ENCODE results near the gene COL6A1. TPM values are rescaled to one million over a fixed set of nuclear protein-coding genes. Genes with fewer than 3 reads are reported as not detected.

COL6A1 gene
- total RNA-seq, 2 donors from 2014 or later: 3.2 to 4.6 TPM

DNA sequence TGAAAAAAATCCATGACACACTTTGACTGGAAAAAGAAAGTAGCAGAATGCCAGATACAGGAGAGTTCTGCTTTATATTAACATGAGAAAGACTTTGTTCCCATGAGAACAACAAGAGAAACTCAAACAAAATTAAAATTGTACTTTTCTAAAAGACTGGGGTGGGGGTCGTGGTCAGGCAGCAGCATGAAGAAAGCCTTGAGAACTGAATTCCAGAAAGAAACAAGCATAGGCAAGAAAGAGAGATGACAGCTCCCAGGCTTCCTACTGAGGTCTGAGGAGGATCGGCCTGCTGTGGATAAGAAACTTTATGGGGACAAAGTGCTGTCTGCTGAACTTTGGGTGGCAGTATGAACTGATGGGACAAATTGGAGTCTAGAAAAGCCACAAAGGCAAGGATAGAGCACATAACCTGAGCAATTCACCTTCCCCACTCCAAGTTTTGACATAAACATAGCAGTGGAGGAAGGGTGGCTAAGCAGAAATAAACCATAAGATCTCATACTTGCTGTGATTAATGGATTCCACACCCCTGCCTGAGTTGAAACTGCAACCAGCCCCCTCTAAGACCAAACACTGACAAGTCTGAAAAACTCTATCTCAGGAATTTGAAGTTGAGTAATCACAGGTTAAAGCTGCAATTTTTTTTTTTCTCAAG lies 43.7 kb downstream of the COL6A1 start:
- no peak overlapping the region for H3K4me3 Mint-ChIP-seq
- H3K9me3 ChIP-seq (ENCODE audit: control insufficient read depth, low read length, poor library complexity, severe bottlenecking): no peaks in the 10 kb centered on the region
- no peak for ATAC-seq
- no peak overlapping the region for H3K27ac Mint-ChIP-seq
- H3K27me3 Mint-ChIP-seq: peaks cover 45% of the 10 kb centered on the region
- no peak for DNase-seq
- H3K36me3 Mint-ChIP-seq (ENCODE audit: low read depth): no peaks in the 10 kb centered on the region
- H3K4me1 Mint-ChIP-seq: no peaks in the 10 kb centered on the region

DNA sequence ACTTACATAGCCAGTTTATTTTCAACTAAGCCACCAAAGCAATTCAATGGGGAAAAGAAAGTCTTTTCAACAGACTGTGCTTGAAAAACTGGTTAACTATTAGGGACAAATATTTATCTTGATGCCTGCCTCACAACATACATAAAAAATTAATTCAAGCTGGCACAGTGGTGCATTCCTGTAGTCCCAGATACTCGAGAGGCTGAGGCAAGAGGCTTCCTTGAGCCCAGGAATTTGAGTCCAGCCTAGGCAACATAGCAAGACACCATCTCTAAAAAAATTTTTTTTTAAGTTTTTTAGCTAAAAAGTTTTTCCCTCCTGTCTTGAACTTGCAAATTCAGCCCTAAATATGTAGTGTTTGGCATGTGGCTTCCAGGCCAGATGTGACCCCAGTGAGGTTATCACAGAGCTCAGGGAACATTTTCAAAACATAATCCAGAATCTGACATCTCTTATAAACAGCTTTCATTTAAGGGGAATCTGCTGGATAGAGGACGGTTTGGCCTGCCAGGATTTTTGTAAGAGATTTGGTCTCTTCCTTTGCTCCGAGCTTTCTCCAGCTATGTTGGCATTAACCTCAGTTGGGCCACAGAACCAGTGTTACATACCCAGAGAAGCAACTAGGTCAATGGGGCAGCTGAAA lies 46.4 kb downstream of the COL6A1 start:
- no peak for ATAC-seq
- peaks cover 30% of the 10 kb centered on the region for H3K27me3 Mint-ChIP-seq
- no peak overlapping the region for H3K4me3 Mint-ChIP-seq

DNA sequence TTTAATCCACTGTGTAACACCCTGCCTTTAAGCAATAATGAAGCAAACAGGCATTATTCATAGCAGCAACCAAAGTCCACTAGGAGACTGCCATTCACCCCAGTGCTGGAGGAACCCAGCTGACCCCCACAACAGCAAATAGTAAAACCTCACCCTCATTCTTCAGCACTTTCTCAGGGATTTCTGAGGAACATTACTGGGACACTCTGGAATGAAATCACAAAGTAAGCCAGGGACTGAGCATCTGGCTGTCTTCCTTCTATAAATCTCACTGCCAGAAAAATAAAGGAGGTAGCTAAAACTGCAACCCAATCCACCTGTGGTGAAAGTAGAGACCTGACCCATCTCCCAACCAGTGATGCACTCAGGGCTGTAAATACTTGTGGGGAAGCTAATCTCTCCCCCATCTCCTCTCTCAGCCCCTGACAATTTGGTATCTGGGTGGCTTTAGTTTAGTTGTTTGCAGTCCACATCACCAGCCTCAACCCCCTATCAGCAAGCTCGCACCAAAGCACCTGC lies 47.1 kb downstream of the COL6A1 start:
- ATAC-seq: no peak
- no peaks in the 10 kb centered on the region for H3K36me3 Mint-ChIP-seq (ENCODE audit: low read depth)

More for the DNA sequence above, 46.4 kb downstream of the COL6A1 start:
- no peaks in the 10 kb centered on the region for H3K9me3 ChIP-seq (ENCODE audit: control insufficient read depth, low read length, poor library complexity, severe bottlenecking)
- Mint-ChIP-seq H3K36me3 (ENCODE audit: low read depth) (no peaks in the 10 kb centered on the region), H3K4me1 (no peaks in the 10 kb centered on the region), H3K27ac (no peak overlapping the region)
- no peak for DNase-seq

DNA sequence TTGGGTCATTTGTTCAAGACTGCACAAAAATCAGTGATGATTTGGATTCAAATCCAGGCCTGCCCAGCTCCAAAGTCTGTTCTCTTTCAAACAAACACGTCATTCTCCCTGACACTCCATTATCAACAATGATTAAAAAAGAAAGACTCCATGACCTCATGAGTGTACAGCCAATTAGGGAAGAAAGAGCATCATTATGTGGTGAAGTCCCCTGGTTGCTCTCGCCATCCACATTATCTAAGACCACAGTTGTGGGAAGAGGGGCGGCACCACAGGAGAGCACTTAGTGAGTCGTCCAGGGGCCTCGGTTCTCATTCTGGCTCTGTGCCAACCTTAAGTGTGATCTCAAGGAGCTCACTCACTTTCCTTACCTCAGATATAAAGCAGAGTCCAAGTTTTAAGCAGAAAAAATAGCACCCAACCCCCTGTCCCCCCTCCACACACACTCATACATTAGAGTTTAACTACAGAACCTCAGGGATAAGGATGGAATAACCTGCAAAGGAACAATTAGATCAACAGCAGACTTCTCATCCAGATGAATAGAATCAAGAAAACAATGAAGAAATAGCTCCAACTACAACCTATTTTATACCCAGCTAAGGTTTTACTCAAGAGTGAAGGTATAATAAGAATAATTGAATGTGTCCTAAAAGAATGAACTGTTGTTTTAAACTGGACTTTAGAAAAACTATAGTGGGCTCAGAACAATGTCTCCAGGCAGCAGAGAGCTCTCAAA lies 47.8 kb downstream of the COL6A1 start:
- peaks cover 16% of the 10 kb centered on the region for H3K27me3 Mint-ChIP-seq
- no peak overlapping the region for H3K27ac Mint-ChIP-seq
- no peaks in the 10 kb centered on the region for H3K4me1 Mint-ChIP-seq
- DNase-seq (no peak), ATAC-seq (no peak)
- no peaks in the 10 kb centered on the region for H3K36me3 Mint-ChIP-seq (ENCODE audit: low read depth)
- no peaks in the 10 kb centered on the region for H3K9me3 ChIP-seq (ENCODE audit: control insufficient read depth, low read length, poor library complexity, severe bottlenecking)
- H3K4me3 Mint-ChIP-seq: no peak overlapping the region

More for the DNA sequence above, 47.1 kb downstream of the COL6A1 start:
- peaks cover 23% of the 10 kb centered on the region for H3K27me3 Mint-ChIP-seq
- H3K9me3 ChIP-seq (ENCODE audit: control insufficient read depth, low read length, poor library complexity, severe bottlenecking): no peaks in the 10 kb centered on the region
- no peak overlapping the region for H3K4me3 Mint-ChIP-seq
- no peak for DNase-seq
- H3K27ac Mint-ChIP-seq: no peak overlapping the region
- no peaks in the 10 kb centered on the region for H3K4me1 Mint-ChIP-seq

DNA sequence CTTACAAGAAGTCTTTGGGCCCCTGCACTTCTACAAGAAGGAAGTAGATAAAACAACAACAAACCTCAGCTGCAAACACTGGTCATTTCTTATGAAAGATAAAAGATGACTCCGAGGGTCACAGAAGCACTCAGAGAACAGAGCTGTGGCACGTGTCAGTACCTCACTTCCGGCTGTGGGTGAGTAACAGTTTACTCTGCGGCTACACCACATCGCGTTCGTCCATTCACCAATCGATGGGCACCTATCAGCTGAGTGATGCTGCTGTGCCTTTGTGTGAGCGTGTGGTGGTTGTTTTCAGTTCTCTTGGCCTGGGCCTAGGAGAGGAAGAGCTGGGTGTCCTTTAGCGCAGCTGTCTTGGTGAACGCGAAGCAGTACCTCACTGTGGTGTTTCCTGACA lies 49.9 kb downstream of the COL6A1 start:
- H3K9me3 ChIP-seq (ENCODE audit: control insufficient read depth, low read length, poor library complexity, severe bottlenecking): no peaks in the 10 kb centered on the region
- no peak for ATAC-seq
- no peaks in the 10 kb centered on the region for H3K4me1 Mint-ChIP-seq
- no peak overlapping the region for H3K4me3 Mint-ChIP-seq
- H3K36me3 Mint-ChIP-seq (ENCODE audit: low read depth): no peaks in the 10 kb centered on the region
- no peaks in the 10 kb centered on the region for H3K27me3 Mint-ChIP-seq
- no peak overlapping the region for H3K27ac Mint-ChIP-seq
- DNase-seq: no peak

DNA sequence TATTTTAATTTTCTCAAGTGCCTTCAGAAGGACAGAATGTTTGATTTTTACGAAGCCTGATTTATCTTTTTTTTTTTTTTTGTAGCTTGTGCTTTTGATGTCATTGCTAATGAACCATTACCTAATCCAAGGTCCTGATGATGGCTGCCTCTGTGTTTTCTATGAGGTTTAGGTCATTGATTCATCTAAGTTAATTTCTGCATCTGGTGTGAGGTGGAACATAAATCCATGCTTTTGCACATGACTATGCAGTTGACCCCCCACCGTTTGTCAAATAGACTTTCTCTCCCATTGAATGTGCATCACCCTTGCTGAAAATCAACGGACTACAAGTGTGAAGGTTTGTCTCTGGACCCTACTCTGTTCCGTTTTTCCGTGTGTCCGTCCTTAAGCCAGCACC lies 50.5 kb downstream of the COL6A1 start:
- ATAC-seq: no peak
- no peak for DNase-seq
- Mint-ChIP-seq H3K36me3 (ENCODE audit: low read depth) (no peaks in the 10 kb centered on the region), H3K4me3 (no peak overlapping the region), H3K27ac (no peak overlapping the region), H3K4me1 (no peaks in the 10 kb centered on the region), H3K27me3 (no peaks in the 10 kb centered on the region)
- no peaks in the 10 kb centered on the region for H3K9me3 ChIP-seq (ENCODE audit: control insufficient read depth, low read length, poor library complexity, severe bottlenecking)

DNA sequence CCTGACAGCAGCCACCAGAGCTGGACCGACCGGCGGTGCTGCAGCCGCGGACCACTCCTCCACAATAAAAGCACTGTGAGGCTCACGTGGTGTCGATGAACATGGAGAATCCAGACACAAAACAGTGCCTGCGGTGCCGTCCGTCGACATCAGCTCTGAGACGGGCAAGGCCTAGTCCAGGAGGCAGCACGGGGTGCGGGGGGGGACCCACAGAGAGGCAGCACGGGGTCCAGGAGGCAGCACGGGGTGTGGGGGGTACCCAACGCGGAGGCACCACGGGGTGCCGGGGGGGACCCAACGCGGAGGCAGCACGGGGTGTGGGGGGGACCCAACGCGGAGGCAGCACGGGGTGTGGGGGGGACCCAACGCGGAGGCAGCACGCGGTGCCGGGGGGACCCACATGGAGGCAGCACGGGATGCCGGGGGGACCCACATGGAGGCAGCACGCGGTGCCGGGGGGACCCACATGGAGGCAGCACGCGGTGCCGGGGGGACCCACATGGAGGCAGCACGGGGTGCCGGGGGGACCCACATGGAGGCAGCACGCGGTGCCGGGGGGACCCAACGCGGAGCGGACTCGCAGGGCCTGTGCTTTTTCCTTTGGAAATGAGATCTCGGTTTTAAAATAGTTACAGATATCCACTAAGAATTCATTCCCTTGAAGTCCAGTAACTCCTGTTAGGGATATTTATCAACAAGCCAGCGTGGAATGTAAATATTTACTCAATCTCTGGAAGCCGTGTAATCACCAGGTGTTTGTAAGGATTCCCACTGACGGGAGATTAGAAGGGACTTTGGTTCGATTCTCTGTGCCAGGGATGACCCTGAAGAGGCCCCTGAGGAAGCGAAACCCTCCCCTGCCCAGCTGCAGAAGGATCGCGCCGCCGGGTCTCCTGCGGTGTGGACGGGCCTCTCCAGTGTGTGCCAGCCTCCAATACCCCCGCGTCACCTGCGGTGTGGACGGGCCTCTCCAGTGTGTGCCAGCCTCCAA lies 52.1 kb downstream of the COL6A1 start:
- peaks cover 9% of the 10 kb centered on the region for H3K27me3 Mint-ChIP-seq
- ATAC-seq (no peak), DNase-seq (no peak)
- no peaks in the 10 kb centered on the region for H3K9me3 ChIP-seq (ENCODE audit: control insufficient read depth, low read length, poor library complexity, severe bottlenecking)
- no peaks in the 10 kb centered on the region for H3K4me1 Mint-ChIP-seq
- no peak overlapping the region for H3K27ac Mint-ChIP-seq
- no peak overlapping the region for H3K4me3 Mint-ChIP-seq
- H3K36me3 Mint-ChIP-seq (ENCODE audit: low read depth): no peaks in the 10 kb centered on the region

DNA sequence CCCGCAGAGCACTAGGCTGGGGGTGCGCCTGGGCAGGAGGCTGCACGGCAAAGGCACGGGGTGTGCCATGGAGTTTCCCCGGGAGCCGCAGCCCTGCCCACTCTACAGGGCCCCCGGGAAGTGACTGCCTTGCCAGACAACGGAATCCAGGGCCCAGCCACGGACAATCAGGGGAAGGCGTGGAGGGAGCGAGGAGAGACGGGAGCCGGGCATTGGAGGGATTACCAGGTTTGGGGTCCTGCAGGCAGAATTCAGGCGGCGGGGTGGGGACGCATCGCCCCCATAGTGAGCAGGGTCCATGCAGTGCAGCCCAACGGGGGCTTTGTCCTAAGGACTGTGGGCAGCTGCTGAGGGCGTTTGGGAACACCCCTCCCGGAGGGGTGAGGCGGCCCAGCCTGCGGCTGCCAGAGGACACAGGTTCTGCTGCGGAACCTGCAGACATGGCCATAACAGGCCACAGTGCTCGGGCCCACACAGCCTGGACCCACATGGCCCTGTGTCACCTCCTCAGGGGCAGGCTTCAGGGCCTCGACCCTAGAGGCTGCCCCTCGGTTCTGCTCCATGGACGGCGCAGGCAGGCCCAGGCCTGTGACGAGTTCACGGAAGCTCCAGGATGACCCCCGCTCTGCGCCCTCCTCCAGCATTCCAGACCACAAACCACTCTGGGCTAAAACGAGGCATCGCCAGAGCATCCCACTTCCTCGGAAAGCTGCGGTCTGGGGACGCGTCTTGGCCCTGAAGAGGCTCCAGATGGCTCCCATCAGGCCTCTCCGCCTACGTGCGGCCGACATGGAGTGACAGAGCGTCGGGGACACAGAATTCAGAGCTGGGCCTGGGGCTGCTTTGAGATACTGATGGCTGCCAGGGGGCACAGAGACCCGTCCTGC lies 54.5 kb downstream of the COL6A1 start:
- H3K36me3 Mint-ChIP-seq (ENCODE audit: low read depth): no peaks in the 10 kb centered on the region
- no peak overlapping the region for H3K27ac Mint-ChIP-seq
- DNase-seq (no peak), ATAC-seq (no peak)
- no peaks in the 10 kb centered on the region for H3K9me3 ChIP-seq (ENCODE audit: control insufficient read depth, low read length, poor library complexity, severe bottlenecking)
- H3K4me1 Mint-ChIP-seq: no peaks in the 10 kb centered on the region
- H3K4me3 Mint-ChIP-seq: no peak overlapping the region
- peaks cover 18% of the 10 kb centered on the region for H3K27me3 Mint-ChIP-seq

DNA sequence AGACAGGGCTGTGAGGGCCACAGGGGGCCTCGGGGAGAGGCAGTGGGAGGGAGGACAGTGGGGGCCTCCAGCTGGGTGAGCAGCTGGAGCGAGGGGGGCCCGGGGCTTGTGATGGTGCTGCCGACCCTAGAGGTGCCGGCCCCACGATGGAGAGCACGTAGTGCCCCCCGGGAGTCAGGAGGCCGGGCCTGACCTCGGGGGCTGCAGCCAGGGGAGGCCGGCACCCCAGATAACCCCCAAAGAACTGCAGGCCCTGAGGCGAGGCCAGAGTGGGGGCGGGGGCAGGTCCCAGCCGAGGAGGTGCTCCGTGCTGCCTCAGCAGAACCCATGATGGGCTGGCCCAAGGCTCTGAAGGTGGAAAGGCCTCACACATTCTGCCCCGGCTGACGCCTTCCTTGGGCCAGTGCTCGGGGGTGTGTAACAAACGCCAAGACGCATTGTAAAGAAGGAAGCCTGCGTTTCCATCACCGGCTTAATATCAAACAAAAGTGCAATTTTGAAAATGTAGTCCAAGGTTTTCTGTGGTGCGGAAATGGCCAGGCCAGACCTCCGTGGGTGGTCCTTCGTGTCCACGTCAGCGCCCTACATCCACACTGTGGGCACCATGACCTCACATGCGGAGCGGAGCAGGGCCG lies 55.2 kb downstream of the COL6A1 start:
- Mint-ChIP-seq H3K27me3 (peaks cover 22% of the 10 kb centered on the region), H3K4me3 (no peak overlapping the region), H3K36me3 (ENCODE audit: low read depth) (no peaks in the 10 kb centered on the region), H3K4me1 (no peaks in the 10 kb centered on the region), H3K27ac (no peak overlapping the region)
- DNase-seq (no peak), ATAC-seq (no peak)
- H3K9me3 ChIP-seq (ENCODE audit: control insufficient read depth, low read length, poor library complexity, severe bottlenecking): no peaks in the 10 kb centered on the region

DNA sequence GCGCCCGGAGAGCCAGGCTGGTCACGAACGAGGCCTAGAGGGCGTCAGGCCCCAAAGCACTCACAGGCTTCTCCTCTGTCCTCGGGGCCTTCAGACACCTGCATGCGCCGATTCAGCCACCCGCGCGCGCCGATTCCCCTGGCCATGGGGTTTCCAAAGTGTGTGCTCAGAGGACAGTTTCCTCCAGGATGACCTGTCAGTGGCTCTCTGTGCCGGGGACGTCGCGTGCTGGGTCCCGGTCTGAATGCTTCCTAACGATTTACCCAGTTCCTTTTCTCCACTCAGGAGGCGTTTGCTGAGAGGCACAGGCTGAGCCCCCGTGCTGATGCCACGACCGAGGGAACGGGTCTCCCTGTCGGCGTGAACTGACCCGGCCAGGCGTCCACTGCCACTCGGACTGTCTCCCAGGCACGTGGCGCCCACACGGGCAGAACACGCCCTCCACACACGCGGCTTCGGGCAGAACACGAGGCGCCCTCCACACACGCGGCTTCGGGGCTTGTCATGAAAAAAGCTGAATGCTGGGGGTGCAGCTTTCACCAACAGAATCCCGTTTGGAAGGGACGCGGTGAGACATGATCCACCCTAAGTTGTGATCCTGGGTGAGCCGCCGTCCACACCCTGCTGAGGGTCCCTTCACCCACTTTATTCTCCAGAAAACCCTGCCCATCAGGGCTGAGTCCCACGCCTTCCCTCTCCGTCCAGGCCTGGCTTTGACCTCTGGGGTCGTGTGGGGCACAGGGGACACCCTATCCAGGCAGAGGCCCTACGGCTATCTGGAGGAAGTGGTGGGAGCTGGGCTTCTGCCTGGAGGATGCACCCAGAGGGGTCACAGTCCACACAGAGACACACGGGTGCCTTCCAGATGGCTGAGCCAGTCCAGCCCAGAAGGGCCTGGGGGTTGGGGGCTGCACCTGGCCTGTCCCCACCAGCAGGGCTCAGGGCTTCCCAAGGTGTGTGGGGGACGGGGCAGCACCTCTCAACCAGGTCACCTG lies 56.1 kb downstream of the COL6A1 start:
- no peak overlapping the region for H3K27ac Mint-ChIP-seq
- ATAC-seq (no peak), DNase-seq (no peak)
- no peak overlapping the region for H3K4me3 Mint-ChIP-seq
- H3K4me1 Mint-ChIP-seq: no peaks in the 10 kb centered on the region
- H3K27me3 Mint-ChIP-seq: peaks cover 25% of the 10 kb centered on the region
- H3K36me3 Mint-ChIP-seq (ENCODE audit: low read depth): no peaks in the 10 kb centered on the region
- H3K9me3 ChIP-seq (ENCODE audit: control insufficient read depth, low read length, poor library complexity, severe bottlenecking): no peaks in the 10 kb centered on the region

DNA sequence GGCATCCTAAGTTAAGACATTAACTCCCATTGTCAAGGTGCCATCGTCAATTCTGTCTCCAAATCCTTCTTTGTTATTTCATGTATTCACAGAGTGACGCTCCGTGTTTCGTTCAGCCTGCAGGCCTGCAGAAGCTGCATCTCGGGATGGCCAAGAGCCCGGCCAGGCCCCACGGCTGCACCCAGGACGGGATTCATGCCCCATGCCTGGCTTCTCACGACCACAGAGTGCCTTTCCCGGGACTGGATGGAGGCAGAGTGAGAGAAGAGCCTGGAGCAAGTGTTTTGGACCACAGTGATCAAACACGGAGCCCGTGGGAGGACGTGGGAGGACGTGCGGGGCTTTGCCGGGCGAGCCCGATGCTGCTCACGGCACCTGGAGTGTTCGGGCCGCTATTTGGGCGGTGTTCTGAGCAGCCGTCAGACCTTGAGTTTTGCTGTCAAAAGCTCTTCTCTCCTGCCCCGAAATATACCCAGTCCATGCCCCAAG lies 56.8 kb downstream of the COL6A1 start:
- H3K27ac Mint-ChIP-seq: no peak overlapping the region
- H3K36me3 Mint-ChIP-seq (ENCODE audit: low read depth): no peaks in the 10 kb centered on the region
- peaks cover 25% of the 10 kb centered on the region for H3K27me3 Mint-ChIP-seq
- H3K9me3 ChIP-seq (ENCODE audit: control insufficient read depth, low read length, poor library complexity, severe bottlenecking): no peaks in the 10 kb centered on the region
- ATAC-seq (no peak), DNase-seq (no peak)
- H3K4me3 Mint-ChIP-seq: no peak overlapping the region
- H3K4me1 Mint-ChIP-seq: no peaks in the 10 kb centered on the region
